HCT116 (cell line): ENCODE measurements around the gene GPC5.

Source experiments
- CTCF ChIP-seq, 3 experiments: fragments of 200-600 bp in 1 of 3; sonication (generic) in 1 of 3; IDR thresholded peaks in 2 of 3; conservative IDR thresholded peaks in 1 of 3; 2 replicates each; pipeline ENCODE4 v1.5.1; 2012 to 2017; ENCODE audit warnings: low read depth in 2 of 3, low read length in 2 of 3, antibody characterized with exemption in 1 of 3, borderline replicate concordance in 1 of 3, control low read depth in 1 of 3, mild to moderate bottlenecking in 1 of 3, mixed read lengths in 1 of 3, mixed run types in 1 of 3, moderate library complexity in 1 of 3; ENCODE audit not compliant: insufficient read depth in 1 of 3
- EZH2 ChIP-seq: fragments of 200-600 bp; sonication (generic); IDR thresholded peaks from 2 replicates; pipeline ENCODE4 v1.6.1; 2017; ENCODE audit warnings: antibody characterized with exemption, mixed run types
- POLR2A ChIP-seq: IDR thresholded peaks from 2 replicates; pipeline ENCODE4 v1.7.0; 2011; ENCODE audit warnings: borderline replicate concordance; ENCODE audit not compliant: insufficient read depth, insufficient read length; ENCODE audit errors: extremely low read depth

GRCh38 chr13:91699863-91700262 is 301.4 kb downstream of the GPC5 start:
- TF ChIP-seq EZH2 (no peak), CTCF (IDR thresholded peaks at IDR 0.05 in 2 of 3, conservative IDR thresholded peaks at IDR 0.05 in 1 of 3; ENCODE audit: borderline replicate concordance in 1 of 3, insufficient read depth in 1 of 3, low read depth in 2 of 3, low read length in 2 of 3) (no peak), POLR2A (no peak)
